NCI-H82 (cell line): ENCODE data around the gene PTBP1.

ENCODE experiments used
- DNase-seq: peaks from one replicate; lab custom pipeline; 2025; lab: John Stamatoyannopoulos, UW

PTBP1 gene

DNA sequence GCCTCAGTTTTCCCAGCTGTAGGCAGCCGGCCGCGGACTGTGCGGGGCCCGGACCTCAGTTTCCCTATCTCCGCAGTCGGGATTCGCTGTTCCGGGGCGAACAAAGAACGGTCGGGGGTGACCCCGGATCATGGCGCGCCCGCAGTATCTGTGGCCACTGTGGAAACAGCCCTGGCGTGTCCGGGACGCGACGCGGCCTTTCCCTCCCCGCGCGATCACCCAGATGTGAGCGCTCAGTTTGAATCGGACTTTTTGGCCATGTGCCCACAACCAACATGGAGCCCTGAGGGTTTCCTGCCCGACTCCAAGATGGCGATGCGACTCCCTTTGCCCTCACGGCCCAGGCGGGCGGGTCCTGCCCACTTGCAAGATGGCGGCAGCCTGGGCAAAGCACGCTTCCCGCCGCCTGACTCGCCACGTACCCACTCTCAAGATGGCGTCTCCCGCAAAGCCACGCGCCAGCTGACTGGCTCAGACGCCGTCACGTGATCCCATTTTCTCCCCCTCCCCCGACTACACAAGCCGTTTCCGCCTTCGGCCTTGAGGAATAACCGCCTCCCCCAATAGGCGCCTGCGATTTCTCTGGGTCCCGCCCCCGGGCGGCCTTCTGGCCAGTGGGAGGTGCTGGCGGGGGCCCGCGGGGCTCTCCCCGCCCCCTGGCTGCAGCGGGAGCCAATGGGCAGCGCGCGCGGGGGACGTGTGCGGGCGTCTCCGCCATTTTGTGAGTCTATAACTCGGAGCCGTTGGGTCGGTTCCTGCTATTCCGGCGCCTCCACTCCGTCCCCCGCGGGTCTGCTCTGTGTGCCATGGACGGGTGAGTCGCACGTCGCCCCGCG lies at the start of gene PTBP1:
Gene PTBP1, plus strand, starts transcription at position 761 of the 836 bp plus-strand sequence. Its CDS starts 46 bp downstream, at position 807.
- DNase-seq: peak; percentile 100

- no peak for DNase-seq
Measured at GRCh38 chr19:748274-748598, 49.0 kb upstream of the PTBP1 start.

GRCh38 chr19:749811-750210 lies 47.4 kb upstream of the PTBP1 start:
- no peak for DNase-seq

DNA sequence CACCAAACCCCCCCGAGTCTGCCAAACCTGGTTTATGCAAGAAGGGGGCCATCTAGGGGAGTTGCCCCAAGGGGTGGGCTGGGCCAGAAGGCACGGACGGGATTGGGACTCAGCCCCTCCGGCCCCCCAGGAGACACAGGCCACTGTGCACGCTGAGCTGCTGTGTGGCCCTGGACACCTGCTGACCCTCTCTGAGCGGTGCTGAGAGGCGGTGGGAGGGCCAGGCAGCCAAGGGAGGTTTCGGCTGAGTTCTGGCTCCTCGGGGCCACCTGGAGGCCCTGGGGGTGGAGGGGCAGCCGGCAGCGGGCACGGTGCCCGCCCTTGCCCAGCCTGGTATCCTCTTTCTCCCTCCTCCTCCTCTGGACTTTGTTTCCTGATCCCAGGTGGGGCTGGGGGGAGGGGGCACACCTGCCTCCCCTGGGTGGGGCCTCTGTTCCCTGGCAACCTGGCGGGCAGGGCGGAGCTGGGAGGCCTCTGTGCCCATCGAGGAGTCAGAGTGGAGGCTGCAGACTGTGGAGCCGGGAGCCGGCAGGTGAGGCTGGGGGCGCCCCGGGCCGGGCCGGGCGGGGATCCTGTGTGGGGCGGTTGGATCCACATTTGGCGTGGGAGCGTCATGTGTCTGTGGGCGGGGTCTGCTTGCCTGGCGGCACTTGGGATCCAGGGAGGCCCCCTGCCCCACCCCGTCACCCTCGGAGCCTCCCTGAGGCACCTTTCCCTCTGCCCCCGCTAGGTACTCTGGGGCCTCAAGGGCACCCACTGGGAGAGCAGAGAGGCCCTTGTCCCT lies 46.4 kb upstream of the PTBP1 start, which contains the start of gene MISP:
Gene MISP, plus strand, starts transcription at position 473 of the 784 bp plus-strand sequence. CDS start 5,835 bp downstream, outside the sequence.
- no peak for DNase-seq

- DNase-seq: no peak
Measured at GRCh38 chr19:751501-752341, 45.5 kb upstream of the PTBP1 start.

- no peak for DNase-seq
Measured at GRCh38 chr19:752652-753517, 44.4 kb upstream of the PTBP1 start.

DNA sequence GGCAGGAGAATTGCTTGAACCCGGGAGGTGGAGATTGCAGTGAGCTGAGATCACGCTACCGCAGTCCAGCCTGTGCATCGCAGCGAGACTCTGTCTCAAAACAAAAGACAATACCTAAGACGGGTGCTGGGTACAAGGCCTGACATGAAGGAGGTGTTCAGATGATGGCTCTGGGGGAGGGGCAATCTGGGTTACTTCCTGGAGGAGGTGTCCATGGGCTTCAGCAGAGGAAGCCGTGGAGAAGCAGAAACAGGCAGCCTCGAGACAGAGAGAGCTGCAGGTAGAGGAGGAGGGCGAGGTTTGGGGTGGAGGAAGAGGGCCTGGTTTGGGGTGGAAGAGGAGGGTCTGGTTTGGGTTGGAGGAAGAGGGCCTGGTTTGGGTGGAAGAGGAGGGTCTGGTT lies 42.7 kb upstream of the PTBP1 start:
- no peak for DNase-seq

DNA sequence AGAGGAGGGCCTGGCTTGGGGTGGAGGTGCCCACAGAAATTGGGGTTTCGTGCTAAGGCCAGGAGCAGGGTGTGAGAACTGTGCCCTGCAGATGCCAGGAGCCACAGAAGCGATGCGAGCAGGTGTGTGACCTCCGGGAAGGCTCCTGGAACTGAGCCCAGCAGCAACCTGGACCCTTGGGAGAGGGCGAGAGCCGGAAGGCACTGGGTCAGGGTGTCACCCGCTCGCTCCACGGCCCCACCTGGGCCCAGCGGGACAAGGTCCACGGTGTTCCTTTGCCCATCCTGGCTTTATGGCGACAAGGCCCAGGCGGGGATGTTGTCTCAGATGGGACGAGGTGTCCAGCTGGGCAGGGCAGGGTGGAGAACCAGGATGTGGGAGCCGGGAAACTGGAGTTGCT lies 42.2 kb upstream of the PTBP1 start:
- no peak for DNase-seq

DNA sequence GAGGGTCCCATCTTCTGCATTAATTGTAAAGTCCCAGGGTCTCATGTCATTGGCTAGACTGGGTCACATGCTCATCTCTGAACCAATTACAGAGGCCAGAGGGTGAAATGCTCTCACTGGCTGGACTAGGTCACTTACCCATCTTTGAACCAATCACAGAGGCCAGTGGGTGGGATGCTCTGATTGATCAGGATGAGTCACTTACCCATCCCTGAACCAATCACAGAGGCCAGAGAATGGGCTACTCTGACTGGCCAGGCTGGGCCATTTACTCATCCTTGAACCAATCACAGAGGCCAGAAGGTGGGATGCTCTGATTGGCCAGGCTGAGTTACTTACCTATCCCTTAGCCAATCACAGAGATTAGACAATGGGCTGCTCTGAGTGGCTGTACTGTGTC lies 41.0 kb upstream of the PTBP1 start:
- DNase-seq: peak; percentile 63

DNA sequence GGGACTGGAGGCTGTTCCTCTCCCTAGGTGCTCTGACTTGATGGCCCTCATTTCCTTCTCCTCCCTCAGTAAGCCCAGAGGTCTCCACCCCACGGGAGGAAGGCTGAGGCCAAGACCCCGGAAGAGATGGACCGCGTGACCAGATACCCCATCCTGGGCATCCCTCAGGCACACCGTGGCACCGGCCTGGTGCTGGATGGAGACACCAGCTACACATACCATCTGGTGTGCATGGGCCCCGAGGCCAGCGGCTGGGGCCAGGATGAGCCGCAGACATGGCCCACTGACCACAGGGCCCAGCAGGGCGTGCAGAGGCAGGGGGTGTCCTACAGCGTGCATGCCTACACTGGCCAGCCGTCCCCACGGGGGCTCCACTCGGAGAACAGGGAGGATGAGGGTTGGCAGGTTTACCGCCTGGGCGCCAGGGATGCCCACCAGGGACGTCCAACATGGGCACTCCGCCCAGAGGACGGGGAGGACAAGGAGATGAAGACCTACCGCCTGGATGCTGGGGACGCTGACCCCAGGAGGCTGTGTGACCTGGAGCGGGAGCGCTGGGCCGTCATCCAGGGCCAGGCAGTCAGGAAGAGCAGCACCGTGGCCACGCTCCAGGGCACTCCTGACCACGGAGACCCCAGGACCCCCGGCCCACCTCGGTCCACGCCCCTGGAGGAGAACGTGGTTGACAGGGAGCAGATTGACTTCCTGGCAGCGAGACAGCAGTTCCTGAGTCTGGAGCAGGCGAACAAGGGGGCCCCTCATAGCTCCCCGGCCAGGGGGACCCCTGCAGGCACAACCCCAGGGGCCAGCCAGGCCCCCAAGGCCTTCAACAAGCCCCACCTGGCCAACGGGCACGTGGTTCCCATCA lies 40.2 kb upstream of the PTBP1 start:
- DNase-seq: no peak

DNA sequence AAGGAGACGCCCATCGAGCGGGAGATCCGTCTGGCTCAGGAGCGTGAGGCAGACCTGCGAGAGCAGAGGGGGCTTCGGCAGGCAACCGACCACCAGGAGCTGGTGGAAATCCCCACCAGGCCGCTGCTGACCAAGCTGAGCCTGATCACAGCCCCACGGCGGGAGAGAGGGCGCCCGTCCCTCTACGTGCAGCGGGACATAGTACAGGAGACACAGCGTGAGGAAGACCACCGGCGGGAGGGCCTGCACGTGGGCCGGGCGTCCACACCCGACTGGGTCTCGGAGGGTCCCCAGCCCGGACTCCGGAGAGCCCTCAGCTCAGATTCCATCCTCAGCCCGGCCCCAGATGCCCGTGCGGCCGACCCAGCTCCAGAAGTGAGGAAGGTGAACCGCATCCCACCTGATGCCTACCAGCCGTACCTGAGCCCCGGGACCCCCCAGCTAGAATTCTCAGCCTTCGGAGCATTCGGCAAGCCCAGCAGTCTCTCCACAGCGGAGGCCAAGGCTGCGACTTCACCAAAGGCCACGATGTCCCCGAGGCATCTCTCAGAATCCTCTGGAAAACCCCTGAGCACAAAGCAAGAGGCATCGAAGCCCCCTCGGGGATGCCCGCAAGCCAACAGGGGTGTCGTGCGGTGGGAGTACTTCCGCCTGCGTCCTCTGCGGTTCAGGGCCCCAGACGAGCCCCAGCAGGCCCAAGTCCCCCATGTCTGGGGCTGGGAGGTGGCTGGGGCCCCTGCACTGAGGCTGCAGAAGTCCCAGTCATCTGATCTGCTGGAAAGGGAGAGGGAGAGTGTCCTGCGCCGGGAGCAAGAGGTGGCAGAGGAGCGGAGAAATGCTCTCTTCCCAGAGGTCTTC lies 39.2 kb upstream of the PTBP1 start:
- DNase-seq: no peak

- no peak for DNase-seq
Measured at GRCh38 chr19:763181-763580, 34.1 kb upstream of the PTBP1 start.

DNA sequence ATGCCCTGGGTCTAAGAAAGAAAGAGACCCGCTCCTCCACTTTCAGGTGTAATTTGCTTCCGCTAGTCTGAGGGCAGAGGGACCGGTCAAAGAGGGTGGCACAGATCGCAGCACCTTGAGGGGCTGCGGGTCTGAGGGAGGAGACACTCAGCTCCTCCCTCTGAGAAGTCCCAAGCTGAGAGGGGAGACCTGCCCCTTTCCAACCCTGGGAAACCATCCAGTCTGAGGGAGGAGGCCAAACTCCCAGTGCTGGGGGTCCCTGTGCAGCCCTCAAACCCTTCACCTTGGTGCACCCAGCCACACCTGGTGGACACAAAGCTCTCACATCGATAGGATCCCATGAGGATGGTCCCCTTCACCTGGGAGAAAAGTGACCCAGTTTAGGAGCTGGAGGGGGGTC lies 33.4 kb upstream of the PTBP1 start:
- no peak for DNase-seq

- no peak for DNase-seq
Measured at GRCh38 chr19:764301-764700, 33.0 kb upstream of the PTBP1 start.

GRCh38 chr19:765179-765738 lies 32.0 kb upstream of the PTBP1 start:
- DNase-seq: no peak

DNA sequence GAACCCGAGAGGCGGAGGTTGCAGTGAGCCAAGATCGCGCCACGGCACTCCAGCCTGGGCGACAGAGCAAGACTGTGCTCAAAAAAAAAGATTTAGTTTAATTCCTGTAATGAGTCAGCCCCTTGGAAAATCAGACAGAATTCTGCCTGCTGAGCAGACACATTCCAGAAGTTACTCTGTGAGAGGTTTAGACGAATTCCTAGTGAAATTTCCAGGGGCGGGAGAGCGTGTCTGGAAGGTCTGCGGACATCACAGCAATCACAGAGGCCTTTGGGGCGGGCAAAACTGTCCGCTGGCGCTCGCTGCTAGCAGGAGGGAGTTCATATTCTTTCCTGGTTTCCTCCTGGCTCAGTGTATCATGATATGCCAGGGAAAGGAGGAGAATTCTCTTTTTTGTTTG lies 28.8 kb upstream of the PTBP1 start:
- no peak for DNase-seq

DNA sequence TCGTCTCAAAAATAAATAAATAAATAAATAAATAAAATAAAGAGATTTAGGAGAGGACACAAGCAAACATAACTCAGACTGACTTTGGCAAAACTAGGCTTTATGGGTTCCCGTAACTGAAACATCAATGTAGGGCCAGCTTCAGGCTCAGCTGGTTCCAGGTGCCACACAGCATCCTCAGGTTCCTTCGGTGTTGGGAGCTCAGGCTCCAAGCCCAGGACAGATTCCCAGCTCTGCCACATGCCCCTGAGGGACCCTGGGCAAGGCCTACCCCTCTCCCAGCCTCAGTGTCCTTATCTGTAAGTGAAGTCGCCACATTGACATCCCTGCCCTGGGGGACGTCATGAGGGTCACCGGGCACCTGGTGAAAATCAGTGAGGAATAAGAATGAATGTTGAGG lies 27.6 kb upstream of the PTBP1 start:
- DNase-seq: no peak

DNA sequence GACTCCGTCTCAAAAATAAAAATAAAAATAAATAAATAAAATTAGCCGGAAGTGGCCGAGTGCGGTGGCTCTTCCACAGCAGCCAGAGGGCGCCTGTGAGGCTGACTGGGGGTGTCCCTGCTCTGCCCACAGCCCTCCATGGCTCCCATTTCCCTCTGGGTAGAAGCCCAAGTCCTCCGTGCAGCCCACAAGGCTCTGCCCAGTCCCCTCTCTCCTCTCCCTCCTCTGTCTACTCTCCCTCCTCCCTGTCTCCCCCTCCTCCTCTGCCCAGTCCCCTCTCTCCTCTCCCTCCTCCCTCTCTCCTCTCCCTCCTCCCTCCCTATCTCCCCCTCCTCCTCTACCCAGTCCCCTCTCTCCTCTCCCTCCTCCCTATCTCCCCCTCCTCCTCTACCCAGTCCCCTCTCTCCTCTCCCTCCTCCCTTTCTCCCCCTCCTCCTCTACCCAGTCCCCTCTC lies 25.9 kb upstream of the PTBP1 start:
- DNase-seq: peak; percentile 64

GRCh38 chr19:772063-772462 lies 25.2 kb upstream of the PTBP1 start:
- DNase-seq: no peak
